HCEC 1CT (cell line): ENCODE measurements around the gene SPI1.
A peak's percentile ranks its signal among the peaks of the same experiment; 100 is the strongest.

Source experiments
- DNase-seq: peaks from one replicate; pipeline ENCODE4 v3.0.0-alpha.2; 2017

SPI1 gene

DNA sequence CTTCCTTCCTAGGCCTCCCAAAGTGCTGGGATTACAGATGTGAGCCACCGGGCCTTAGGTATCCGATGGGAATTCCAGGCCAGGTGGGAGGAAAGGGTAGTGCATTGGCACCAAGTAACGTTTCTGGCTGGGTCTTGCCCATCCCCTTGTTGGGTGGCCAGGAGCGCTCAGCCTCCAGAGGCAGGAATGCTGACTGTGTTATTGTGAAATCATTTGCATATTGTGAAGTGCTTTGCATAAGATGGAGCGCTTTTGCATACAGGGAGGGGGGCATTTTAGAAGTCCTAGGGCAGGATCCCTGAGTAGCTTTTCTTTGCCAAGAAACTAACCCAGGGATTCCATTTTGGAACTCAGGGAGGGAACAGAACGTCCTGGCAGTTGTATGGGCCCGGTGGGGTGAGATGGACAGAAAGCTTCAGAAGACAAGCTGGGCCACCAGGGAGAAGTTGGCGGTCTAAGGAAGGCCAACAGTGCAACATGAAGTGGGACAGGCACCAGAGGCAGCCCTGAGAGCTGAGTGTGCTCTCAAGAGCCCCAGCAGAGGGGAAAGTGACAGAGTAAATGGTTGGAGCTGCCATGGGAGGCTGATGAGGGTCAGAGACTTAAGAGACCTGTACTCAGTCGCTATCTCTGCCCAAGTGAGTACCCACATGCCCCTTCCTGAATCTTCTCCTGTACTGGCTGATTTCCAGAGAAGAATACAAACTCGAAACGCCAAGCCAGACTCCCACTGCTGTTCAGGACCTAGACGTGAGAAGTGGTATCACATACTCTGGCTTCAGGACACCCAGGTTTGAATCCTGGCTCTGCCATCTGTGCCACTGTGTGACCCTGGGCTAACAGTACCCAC, 28.8 kb upstream of the SPI1 start:
- peak; percentile 32 for DNase-seq

DNA sequence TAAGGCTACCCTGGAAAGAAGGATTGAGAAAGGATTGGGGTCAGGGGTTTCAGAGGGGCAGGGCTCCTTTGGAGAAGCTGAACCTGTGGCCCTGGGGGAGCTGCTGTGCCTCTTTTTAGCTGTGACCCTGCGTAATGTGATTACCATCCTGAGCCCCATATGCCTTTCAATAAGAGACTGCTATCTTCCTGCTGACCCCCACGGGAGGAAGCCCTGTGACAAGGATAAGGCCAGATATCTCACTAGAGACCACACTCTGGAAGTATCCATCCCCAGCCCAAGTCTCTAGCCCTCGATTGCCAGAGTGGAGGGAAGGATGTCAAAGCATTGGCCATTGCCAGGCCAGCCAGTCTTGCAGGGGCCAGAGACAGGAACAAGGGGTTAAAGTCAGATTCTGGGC, 25.2 kb upstream of the SPI1 start:
- DNase-seq: no peak

DNA sequence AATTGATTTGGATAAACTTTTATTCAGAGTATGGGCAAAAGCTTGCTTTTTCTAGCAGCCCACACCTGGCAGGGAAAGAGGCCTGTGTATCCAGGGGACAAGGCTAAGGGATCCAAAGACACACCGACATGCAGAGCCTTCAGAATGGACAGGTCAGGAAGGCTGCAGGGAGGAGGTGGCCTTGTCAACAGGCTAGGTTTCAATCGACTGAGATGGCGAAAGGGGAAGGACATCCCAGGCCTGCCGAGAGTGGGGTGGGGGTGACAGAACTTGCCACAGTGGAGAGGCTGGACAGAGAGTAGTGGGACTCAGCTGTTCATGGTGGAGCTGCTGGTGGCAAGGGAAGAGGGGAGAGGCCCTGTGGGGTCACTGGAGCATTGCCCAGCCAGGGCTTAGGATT, 24.8 kb upstream of the SPI1 start:
- DNase-seq: no peak

DNA sequence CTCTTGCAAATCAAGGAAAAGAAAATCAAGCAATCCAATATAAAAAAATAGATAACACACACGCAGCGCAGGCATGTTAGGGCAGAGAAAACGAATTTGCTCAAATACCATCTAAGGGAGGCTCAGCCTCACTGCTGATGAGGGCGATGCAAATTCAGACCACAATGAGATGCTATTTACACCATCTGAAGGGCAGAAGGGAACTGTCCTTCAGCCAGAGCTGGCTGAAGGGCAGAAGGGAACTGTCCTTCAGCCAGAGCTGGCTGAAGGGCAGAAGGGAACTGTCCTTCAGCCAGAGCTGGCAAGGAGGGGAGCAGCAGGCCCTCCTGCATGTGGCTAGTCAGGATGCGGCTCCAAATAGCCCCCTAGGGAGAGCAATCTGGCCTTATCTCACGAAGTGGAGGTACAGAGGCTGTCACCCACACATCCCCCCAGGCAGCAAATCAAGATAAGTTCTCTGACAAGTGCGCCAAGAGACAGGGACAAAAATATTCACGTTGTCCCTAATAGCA, 22.5 kb upstream of the SPI1 start:
- no peak for DNase-seq

DNA sequence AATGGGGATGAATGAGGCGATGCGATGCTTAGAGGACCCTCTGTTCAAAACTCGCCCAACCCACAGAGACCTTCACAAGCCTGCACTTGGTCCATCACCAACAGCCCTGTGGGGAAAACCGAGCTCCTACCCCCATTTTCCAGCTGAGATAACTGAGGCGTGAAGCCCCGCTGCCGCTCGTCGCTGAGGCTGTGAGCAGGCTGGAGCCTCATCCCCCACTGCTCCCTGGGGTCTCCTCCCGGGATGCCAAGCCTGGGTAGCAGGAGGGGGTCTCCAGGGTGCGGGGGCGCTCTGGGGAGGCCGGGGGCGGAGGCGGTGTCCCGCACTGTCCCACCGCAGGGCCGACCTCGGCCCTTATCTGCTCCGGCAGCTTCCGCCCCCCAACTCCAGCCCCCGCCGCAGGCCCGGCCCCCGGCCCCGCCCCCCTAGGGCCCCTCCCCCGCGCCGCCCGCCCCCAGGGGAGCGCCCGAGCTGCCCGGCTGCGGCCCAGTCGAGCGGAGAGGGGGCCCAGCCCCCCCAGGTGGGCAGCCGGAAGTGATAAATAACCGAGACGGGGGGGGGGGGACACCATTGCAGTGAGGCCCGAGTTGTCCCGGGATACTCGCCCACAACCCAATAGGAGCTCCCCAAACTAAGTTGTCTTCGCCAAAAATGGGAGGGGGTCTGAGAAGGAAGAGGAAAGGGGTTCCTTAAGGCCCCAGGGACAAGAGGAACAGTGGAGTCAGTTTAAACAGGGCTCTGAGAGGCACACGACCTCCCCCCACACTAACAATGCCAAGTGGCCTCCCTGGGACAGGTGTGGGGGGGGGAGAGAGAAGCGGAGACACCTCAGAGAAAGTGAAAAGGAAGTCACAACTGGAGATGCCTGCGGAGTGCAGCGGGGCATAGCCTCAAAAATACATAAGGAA, 21.8 kb upstream of the SPI1 start:
- DNase-seq: no peak

DNA sequence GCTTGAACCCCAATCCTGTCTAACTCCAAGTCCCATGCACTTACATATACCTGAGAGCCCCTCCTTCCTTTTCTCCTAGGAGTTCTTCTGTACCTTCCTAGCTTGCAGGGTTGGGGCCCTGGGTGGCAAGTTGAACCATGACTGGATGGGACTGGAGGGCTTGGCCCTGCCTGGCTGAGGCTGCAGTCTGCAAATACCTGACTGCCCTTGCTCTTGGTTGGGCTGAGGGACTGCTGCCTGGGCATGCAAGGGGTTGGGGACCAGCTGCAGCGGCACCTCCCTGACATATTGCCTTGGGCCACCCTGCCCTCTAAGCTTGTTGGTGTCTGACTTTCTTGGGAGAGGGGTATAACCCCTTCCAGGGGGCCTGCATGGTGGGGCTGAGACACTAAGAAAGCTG, 20.2 kb upstream of the SPI1 start:
- no peak for DNase-seq

DNA sequence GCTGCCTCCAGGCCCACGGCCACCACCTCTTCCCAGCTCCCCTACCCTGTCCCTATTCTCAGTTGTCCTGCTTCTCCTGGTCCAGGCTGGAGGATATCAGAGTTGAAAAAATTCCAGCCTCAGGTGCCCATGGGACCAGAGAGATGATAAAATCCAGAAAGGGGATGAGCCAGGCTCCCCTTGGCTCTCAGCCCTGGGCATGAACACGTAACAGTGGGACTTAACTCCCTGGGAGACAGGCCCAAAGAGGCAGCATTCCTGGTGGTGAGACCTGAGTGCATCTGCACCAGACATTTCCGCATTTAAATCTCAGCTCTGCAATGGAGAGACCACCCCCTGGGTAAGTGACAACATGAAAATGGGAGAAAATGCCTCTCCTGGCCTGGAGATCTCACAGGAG, 19.7 kb upstream of the SPI1 start:
- no peak for DNase-seq

DNA sequence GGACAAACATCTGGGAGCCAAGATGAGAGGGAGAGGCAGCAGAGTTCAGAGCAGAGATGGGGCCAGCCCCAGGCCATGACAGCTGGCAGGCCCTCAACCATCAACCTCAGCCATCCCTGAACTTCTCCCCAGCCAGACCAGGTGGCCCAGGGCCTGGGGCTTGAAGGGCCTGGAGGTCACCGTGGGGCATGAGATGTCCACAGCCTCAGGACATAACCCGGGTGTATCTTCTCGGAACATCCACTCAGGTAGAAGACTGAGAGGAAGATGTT, 17.6 kb upstream of the SPI1 start:
- DNase-seq: no peak

DNA sequence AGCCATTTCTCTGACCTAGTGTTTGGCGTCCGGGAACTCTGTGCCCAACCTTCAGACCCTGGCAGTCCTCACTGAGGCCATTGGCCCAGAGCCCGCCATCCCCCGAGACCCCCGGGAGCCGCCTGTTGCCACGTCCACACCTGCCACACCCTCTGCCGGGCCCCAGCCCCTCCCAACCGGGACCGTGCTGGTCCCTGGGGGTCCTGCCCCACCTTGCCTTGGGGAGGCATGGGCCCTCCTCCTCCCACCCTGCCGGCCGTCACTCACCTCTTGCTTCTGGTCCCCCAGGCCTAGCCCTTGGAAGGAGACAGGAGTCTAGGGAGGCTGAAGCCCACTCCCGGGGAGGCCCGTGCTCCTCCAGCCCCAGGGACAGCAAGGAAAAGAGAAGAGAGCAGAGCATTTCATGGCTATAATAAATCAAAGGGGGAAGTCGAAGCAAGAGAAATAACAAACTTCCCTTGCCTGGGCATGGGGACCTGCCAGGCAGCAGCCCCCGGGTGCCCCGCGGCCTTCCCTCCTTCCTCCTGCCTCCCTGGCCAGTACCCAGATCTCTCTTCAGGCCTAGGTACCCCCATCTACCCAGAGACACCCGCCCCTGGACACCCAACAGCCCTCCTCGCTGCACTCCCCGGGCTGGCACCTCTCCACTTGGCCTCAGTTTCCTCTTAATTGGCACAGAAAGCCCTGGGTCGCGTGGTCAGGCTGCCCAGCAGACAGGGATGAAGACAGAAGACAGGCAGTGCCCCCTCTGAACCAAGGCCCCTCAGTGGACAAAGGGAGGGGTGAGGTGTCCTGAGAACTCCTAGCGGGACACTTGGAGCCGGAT, 17.1 kb upstream of the SPI1 start:
- DNase-seq: no peak

DNA sequence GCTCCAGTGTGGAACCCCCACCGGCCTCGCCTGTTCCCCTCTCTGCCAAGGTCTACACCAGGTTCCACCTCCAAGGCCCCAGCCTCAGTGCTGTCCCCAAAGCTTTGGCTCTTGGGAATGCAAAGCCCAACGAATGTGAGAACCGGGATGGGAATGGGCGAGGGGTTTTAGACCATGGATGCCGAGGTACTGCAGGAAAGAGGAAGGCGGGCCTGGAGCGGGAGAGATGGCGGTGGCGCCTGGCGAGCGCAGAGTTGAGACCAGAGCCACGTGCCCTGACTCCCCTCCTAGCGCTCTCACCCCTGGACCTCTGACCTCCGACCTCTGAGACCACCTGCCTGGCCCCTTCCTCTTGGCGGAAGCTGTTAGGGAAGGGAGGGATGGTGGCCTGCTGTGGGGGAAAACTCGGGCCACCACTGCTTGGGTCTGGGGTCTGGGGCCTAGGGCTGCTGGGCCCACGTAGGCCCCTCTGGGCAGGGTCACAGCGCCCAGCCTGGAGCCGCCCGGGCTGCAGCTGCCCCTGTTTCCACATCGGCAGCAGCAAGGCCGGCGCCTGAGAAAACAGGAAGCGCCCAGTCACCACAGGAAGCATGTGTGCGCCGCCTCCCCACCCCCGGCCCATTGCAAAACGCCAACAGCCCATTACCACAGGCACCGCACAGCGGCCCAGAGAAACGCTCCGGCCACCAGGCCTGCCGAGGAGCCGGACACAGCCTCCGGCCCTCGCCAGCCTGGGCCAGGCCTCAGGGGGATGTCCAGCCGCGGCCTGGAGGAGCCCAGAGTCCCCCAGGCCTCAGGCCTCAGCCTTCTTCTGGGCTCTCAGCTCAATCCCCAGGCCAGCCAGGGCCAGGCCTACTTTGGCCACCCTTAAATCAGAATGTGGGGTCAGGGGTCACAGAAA, 16.2 kb upstream of the SPI1 start:
- DNase-seq: no peak

DNA sequence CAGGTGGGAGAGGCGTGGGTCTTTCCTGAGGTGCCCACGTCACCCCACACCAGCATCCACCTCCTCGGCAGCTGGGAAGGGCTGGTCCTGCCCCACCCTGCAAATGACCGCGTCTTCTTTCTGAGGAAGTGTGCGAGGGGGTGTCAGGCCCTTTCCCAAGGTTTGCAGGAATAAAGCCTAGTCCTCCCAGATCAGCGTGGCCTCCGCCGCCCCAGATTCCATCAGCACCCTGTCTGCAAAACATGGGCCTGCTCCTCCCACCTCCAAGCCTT, 15.6 kb upstream of the SPI1 start:
- DNase-seq: no peak

DNA sequence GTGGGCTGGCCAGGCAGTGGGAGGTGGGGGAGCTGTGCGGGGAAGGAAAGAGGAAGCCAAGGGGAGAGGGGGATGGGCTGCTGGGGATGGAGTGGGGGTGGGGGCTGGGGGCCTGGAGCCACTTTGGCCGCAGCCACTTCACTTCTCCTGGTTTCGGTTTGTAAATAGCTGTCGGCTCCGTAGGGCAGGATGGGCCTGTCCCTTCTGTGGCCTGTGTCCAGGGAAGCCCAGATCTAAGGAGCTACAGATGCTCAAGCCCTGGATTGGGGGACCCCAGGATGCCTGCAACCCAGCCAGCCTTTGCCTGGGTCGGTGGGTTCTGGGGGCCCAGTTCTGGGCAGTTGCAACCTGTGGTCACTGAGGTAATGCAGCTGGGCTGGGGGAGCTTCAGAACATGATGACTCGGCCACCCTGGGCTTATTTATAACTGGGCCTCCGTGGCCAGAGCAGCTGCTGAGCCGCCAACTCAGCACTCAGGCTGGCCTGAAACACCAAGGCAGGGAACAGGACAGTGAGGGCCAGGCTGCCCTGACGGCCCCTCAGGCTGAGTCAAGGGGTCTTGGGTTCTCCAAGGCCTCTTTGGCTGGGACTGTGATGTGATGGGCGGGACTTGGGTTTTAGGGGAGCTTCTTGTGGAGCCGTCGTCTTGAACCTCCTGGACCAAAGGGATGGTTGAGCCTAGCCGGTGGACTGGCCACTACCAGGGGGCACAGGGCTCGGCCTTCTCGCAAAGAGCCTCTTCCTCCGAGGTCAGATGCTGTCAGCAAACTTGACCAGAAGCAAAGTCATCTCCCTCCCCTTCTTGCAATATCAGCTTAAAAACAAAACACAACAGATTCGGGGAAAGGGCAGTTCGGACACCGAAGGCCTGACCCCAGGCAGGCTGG, 15.1 kb upstream of the SPI1 start:
- peak; percentile 47 for DNase-seq

DNA sequence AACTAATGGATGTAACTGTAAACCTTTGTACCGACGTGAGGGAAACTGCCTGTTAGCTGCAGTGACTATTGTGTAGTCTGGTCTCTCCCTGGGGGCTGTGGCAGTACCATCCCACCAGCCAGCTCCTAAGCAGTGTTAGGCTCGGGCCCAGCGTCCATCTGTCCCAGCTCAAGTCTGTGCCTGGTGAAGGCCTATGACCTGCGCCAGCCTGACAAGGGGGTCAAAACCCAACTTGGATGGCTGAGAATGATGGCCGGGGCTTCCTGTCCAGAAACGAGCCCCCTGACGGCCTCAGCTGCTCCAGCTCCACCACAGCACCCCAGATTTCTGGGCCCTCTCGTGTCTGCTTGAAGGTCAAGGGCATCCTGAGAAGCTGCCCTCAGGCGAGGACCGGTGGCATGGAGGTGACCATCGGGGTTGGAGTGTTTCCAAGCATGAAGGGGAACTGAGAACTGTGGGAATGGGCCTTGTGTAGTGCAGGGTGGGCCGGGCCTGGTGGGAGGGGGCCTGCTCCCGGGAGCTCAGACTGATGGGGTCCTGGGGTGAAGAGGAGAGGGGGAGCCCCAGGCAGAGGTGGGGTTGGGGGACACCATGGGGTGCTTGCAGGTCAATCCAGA, 14.3 kb upstream of the SPI1 start:
- no peak for DNase-seq

DNA sequence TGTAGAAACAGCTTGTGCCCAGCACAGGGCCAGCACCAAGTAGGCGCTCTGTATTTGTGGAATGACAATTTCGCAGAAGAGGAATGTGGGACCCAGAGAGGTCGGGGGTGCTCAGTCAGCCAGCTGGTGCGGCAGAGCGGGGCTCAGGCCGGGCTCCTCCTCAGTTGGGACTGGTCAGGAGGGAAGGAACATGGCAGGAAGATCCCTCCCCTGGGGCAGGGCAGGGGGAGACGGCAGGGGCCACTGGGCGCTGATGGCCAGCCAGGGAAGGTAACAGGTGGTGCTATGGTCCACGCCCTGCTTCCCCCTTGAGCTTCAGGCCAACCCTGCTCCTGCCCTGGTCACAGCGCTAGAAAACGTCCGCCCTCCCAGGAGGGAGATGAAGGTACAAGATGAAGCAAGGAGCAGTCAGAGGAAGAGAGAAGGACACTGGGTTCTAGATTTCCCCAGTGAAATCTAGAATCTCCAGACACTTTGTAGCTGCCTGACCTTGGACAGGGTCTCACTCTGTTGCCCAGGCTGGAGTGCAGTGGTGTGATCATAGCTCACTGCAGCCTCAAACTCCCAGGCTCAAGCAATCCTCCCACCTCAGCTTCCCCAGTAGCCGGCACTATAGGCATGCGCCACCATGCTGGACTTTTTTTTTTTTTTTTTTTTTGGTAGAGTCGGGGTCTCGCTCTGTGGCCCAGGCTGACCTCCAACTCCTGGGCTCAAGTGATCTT, 13.5 kb upstream of the SPI1 start:
- DNase-seq: no peak

DNA sequence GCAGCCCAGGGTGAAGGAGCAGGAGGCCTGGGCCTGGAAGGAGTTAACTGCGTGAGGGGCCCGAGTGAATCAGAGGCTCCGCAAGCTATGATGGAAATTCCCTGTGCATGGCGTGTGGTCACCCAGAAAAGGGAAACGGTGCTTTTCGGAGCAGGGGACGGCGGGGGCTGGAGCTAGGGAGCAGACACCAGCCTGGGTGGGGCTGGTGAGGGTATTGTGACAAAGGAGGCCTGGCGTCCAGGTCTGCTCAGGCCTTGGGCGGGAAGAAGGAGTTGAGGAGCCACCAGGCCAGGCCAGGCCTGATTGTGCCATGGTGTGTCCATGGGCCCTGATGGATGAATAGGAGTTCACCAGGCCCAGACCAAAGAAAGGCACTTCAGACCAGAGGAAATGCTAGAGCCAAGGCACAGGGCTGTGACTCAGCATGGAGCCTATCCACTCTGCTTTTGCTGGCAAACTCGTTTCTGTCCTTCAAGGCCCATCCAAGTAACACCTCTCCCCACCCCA, 12.8 kb upstream of the SPI1 start:
- no peak for DNase-seq

DNA sequence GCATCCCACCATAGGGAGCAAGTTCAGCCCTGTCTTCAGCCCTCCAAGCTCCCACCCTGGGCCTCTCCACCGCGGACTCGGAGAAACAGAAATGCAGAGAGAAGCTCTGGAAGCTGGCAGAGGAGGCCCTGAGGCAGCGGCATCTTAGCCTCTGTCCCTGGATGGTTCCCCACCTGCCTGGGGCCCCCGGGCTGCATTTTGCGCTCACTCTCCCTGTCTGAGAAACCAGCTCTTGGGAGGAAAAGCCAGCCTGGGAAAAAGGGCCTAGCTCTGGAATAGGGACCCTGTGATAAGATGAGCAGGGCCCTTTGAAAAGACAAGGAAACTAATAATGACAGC, 12.0 kb upstream of the SPI1 start:
- no peak for DNase-seq

DNA sequence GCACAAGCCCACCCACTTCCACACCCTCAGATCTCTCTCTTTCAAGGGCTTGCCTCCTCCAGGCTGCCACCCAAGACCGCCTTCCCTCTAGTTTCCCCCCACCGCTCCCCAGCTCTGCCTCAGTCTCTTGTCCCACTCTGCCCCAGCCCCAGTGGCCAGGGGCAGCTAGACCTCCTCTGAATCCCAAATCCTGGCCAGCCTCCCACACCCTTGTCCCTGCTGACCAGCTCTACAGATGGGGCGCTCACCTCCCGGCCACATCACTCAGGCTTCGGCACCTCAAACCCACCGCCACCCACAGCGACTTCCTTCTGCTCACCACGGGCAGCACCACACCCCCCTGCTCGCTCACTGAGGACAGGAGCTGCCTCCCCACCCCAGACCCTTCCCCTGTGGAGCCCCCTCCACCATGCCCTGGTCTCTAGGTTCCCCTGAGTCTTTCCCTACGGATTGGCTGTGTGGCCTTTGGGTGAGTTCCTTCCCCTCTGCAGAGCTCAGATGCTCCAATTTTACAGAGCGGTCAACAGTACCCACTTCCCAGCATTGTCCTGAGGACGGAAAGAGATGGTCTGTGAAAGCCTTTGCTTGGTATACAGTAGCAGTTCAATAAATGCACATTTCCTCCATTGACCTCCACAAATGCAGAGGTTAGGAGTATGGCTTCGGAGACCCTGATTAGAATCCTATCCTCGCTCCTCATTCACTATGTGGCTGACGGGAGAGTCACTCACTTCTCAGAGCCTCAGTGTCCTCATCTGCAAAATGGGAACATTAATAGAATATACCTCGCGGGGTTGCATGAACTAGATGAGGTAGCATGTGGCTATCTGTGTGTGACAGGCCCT, 11.5 kb upstream of the SPI1 start:
- DNase-seq: no peak

DNA sequence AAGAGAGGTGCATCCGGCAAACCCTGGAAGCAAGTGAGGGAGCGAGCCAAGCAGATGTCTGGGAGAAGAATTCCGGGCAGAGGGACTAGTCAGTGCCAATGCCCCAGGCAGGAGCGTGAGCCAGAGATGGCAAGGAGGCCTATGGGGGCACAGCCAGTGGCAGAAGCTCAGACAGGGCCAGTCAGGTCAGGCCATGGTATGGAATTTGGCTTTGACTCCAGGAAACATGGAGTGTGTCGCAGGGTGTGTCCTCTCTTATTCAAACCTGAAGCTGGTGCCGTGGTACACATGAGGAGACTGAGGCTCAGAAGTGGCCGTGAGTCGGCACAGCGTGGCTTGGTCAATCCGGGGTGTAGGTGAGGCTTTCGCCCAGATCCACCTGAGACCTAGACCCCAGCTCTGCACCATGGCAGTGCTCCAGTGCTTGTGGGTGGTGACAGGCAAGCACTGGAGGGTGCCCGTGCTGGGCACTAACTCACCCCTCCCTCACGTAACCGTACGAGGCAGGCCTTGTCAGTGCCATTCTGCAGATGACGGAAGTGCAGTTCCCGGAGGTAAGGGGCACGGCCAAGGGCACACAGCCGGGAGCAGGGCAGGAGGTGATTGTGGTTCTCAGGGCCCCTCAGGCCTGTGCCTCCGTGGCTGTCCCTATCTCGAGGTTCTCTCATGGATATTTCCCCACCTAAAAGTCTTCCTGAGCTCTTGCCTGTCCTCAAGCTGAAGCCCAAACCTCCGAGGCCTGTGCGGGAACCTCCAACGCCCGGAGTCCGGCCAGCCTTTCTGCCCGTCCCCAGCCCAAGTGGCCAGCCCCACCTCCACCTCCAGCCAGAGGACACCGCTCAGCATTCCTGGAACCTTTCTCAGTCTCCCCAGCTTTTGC, 10.6 kb upstream of the SPI1 start:
- DNase-seq: no peak
